ENCODE results near the gene DOCK2.
"Not testable (repeated sequence)": the region's sequence is repeated elsewhere in the genome, so short reads cannot be mapped to it uniquely, and the experiment has no call there.

Gene DOCK2

GRCh38 chr5:169946743-169947295 lies 309.7 kb downstream of the DOCK2 start:
- Histone ChIP-seq H3K27me3 (no peaks in the 10 kb centered on the region), H3K4me3 (ENCODE audit: low read depth in 1 of 2, low read length in 1 of 2) (no peak overlapping the region), H3K27ac (no peak overlapping the region), H3K4me1 (ENCODE audit: control insufficient read depth in 1 of 2, insufficient read depth in 1 of 2, low read depth in 1 of 2, low read length in 1 of 2) (no peaks in the 10 kb centered on the region), H3K9me3 (no peaks in the 10 kb centered on the region), H3K36me3 (peaks cover 34% of the 10 kb centered on the region)
- no peak for TF ChIP-seq CTCF (IDR thresholded peaks at IDR 0.05)

DNA sequence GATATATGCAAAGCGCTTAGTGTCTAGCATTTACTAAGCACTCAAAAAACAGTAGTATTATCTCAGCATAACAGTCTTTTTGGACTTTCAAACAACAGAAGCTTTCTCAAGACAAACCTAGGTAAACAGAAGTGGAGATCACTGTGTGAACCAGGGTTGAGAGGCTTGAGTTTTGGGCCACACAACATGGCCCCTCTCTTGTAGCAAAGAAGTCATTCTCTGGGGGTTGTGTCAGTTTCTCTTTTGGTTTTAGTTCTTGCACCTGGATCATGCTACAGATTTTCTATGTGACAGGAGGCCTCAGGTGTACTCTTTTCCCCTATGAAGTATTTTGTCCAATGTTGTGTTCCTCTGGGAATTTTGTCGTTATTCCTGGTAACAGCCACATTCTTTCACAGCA lies 313.3 kb downstream of the DOCK2 start:
- H3K4me3 ChIP-seq (ENCODE audit: low read depth in 1 of 2, low read length in 1 of 2) = no peak overlapping the region
- no peaks in the 10 kb centered on the region for H3K4me1 ChIP-seq (ENCODE audit: control insufficient read depth in 1 of 2, insufficient read depth in 1 of 2, low read depth in 1 of 2, low read length in 1 of 2)

GRCh38 chr5:169953196-169953595 lies 316.1 kb downstream of the DOCK2 start:
- not testable (repeated sequence) for H3K27ac ChIP-seq; H3K9me3 ChIP-seq; H3K4me1 ChIP-seq (ENCODE audit: control insufficient read depth in 1 of 2, insufficient read depth in 1 of 2, low read depth in 1 of 2, low read length in 1 of 2); H3K4me3 ChIP-seq (ENCODE audit: low read depth in 1 of 2, low read length in 1 of 2); H3K27me3 ChIP-seq
- peaks cover 34% of the 10 kb centered on the region for H3K36me3 ChIP-seq

More for the DNA sequence above, 313.3 kb downstream of the DOCK2 start:
- no peaks in the 10 kb centered on the region for H3K27me3 ChIP-seq
- peak overlapping the region; percentile 0 for H3K27ac ChIP-seq
- H3K36me3 ChIP-seq = peaks cover 50% of the 10 kb centered on the region
- TF ChIP-seq CTCF (IDR thresholded peaks at IDR 0.05) = no peak
- no peaks in the 10 kb centered on the region for H3K9me3 ChIP-seq

GRCh38 chr5:169954786-169955185 lies 317.7 kb downstream of the DOCK2 start:
- no peaks in the 10 kb centered on the region for H3K27me3 ChIP-seq
- H3K27ac ChIP-seq = no peak overlapping the region
- no peaks in the 10 kb centered on the region for H3K4me1 ChIP-seq (ENCODE audit: control insufficient read depth in 1 of 2, insufficient read depth in 1 of 2, low read depth in 1 of 2, low read length in 1 of 2)
- peaks cover 30% of the 10 kb centered on the region for H3K36me3 ChIP-seq
- H3K9me3 ChIP-seq = no peaks in the 10 kb centered on the region
- TF ChIP-seq CTCF (IDR thresholded peaks at IDR 0.05) = no peak
- H3K4me3 ChIP-seq (ENCODE audit: low read depth in 1 of 2, low read length in 1 of 2) = no peak overlapping the region

- Histone ChIP-seq H3K27me3 (no peaks in the 10 kb centered on the region), H3K36me3 (peaks cover 26% of the 10 kb centered on the region), H3K27ac (no peak overlapping the region), H3K4me3 (ENCODE audit: low read depth in 1 of 2, low read length in 1 of 2) (no peak overlapping the region), H3K9me3 (no peaks in the 10 kb centered on the region), H3K4me1 (ENCODE audit: control insufficient read depth in 1 of 2, insufficient read depth in 1 of 2, low read depth in 1 of 2, low read length in 1 of 2) (no peaks in the 10 kb centered on the region)
- no peak for TF ChIP-seq CTCF (IDR thresholded peaks at IDR 0.05)
These were observed 319.1 kb downstream of the DOCK2 start for GRCh38 chr5:169956126-169956525.

GRCh38 chr5:169956756-169957155 lies 319.7 kb downstream of the DOCK2 start:
- Histone ChIP-seq H3K4me1 (ENCODE audit: control insufficient read depth in 1 of 2, insufficient read depth in 1 of 2, low read depth in 1 of 2, low read length in 1 of 2) (no peaks in the 10 kb centered on the region), H3K36me3 (peaks cover 25% of the 10 kb centered on the region), H3K27ac (no peak overlapping the region), H3K27me3 (no peaks in the 10 kb centered on the region), H3K9me3 (no peaks in the 10 kb centered on the region), H3K4me3 (ENCODE audit: low read depth in 1 of 2, low read length in 1 of 2) (no peak overlapping the region)
- no peak for TF ChIP-seq CTCF (IDR thresholded peaks at IDR 0.05)
